C4-2B (cell line): ENCODE results near the gene XPO4.

Experiments
- CTCF ChIP-seq: fragments of 450-650 bp; conservative IDR thresholded peaks from 2 replicates; pipeline ENCODE4 v1.5.1; 2017; ENCODE audit warnings: mild to moderate bottlenecking
- ZFX ChIP-seq: fragments of 450-650 bp; IDR thresholded peaks from 2 replicates; pipeline ENCODE4 v1.6.1; 2017

- TF ChIP-seq CTCF, result no peak
- TF ChIP-seq ZFX, result no peak
Measured at GRCh38 chr13:20873348-20873747, 29.2 kb downstream of the XPO4 start.
